Upper lobe of left lung (tissue), 6 donors: ENCODE measurements around the gene DISC1. TPM values are rescaled to one million over a fixed set of nuclear protein-coding genes. Genes with fewer than 3 reads are reported as not detected.
"Not testable (repeated sequence)": the region's sequence is repeated elsewhere in the genome, so short reads cannot be mapped to it uniquely, and the experiment has no call there.

Source experiments
- ATAC-seq, 2 donors: fragments of 200-7000 bp; cut with Tn5 transposase; one replicate each; pipeline ENCODE4 v1.9.1; 2022; ENCODE audit warnings: mild to moderate bottlenecking in 2 of 2, moderate library complexity in 2 of 2; ENCODE audit not compliant: low FRiP score in 2 of 2
- DNase-seq, 2 donors: peaks; one replicate each; pipeline ENCODE4 v3.0.0-alpha.2; 2019 to 2020
- H3K27ac ChIP-seq, 4 donors: fragments of 200-600 bp; sonication (generic); one replicate each; pipeline ENCODE4 v1.5.1; 2016 to 2019
- H3K27me3 ChIP-seq, 4 donors: fragments of 200-600 bp; sonication (generic); one replicate each; pipeline ENCODE4 v1.5.1; 2017 to 2019
- H3K36me3 ChIP-seq, 4 donors: fragments of 200-600 bp; sonication (generic); one replicate each; pipeline ENCODE4 v1.5.1; 2016 to 2019
- H3K4me1 ChIP-seq, 4 donors: fragments of 200-600 bp; sonication (generic); one replicate each; pipeline ENCODE4 v1.5.1; 2018 to 2019
- H3K4me3 ChIP-seq, 4 donors: fragments of 200-600 bp; sonication (generic); one replicate each; pipeline ENCODE4 v1.5.1; 2017 to 2019; ENCODE audit warnings: mild to moderate bottlenecking in 2 of 4, moderate library complexity in 1 of 4
- H3K9me3 ChIP-seq, 4 donors: fragments of 200-600 bp; sonication (generic); one replicate each; pipeline ENCODE4 v1.5.1; 2018 to 2019
- CTCF ChIP-seq, 6 experiments: fragments of 450-650 bp in 4 of 6; fragments of 200-600 bp in 2 of 6; sonication (generic) in 2 of 6; IDR thresholded peaks; one replicate each; pipeline ENCODE4 v1.5.1; 2016 to 2019; ENCODE audit warnings: antibody characterized with exemption in 6 of 6
- EP300 ChIP-seq, 4 donors: sonication (generic); formaldehyde crosslinking; IDR thresholded peaks; one replicate each; pipeline ENCODE4 v1.5.1; 2017; ENCODE audit warnings: antibody characterized with exemption in 4 of 4, control low read depth in 2 of 4
- POLR2A ChIP-seq, 4 donors: fragments of 450-650 bp; IDR thresholded peaks; one replicate each; pipeline ENCODE4 v1.5.1; 2016 to 2017; ENCODE audit warnings: antibody characterized with exemption in 4 of 4, mild to moderate bottlenecking in 2 of 4
- POLR2AphosphoS5 ChIP-seq, 2 donors: sonication (generic); formaldehyde crosslinking; IDR thresholded peaks; one replicate each; pipeline ENCODE4 v1.5.1; 2017; ENCODE audit warnings: antibody characterized with exemption in 2 of 2
- WGBS, 2 donors: methylation state at CpG; one replicate each; pipeline ENCODE4 v1.1.5; 2017 to 2018; 5-methylcytosine and 5-hydroxymethylcytosine counted together
- total RNA-seq, 6 donors: library from RNA; depleted of rRNA in 4 of 6; stranded (reverse); fragments of >200 nt in 4 of 6; gene quantifications; one replicate each; pipeline versions ENCODE4 v1.1.0 to v1.2.1, GENCODE V29; 2016 to 2021
- donor health status: DM: no; HTN: no; CAD: no; lungs with moderate emphysema.
- donor health status: DM: no; HTN: yes; CAD: no; lungs with severe emphysema.

The DISC1 gene
- total RNA-seq, 6 donors from 2014 or later, result 6.1 to 16.8 (median 10.5) TPM

GRCh38 chr1:231656741-231657140, 30.2 kb downstream of the DISC1 start:
- Histone ChIP-seq H3K9me3 (no peaks in the 10 kb centered on the region), H3K36me3 (no peaks in the 10 kb centered on the region), H3K4me1 (no peaks in the 10 kb centered on the region), H3K27me3 (no peaks in the 10 kb centered on the region), H3K4me3 (no peak overlapping the region), H3K27ac (no peak overlapping the region)
- no peak for DNase-seq
- ATAC-seq, result no peak
- WGBS, 2 donors, result 78 to 94% methylated on average over 1 of the region's 1 CpG
- no peak for TF ChIP-seq POLR2A (IDR thresholded peaks at IDR 0.05)
- TF ChIP-seq POLR2AphosphoS5 (IDR thresholded peaks at IDR 0.05), result no peak
- TF ChIP-seq CTCF (IDR thresholded peaks at IDR 0.05), result no peak

- DNase-seq, H3K4me1 ChIP-seq, H3K4me3 ChIP-seq, H3K36me3 ChIP-seq, ATAC-seq, H3K27ac ChIP-seq, H3K9me3 ChIP-seq, H3K27me3 ChIP-seq: not testable (repeated sequence)
- 94 to 100% methylated on average over 1 of the region's 1 CpG for WGBS, 2 donors
Measured at GRCh38 chr1:231658223-231658622, 31.6 kb downstream of the DISC1 start.

- no peak overlapping the region for H3K4me3 ChIP-seq
- TF ChIP-seq POLR2A (IDR thresholded peaks at IDR 0.05) (no peak), CTCF (IDR thresholded peaks at IDR 0.05) (no peak), EP300 (IDR thresholded peaks at IDR 0.05) (no peak), POLR2AphosphoS5 (IDR thresholded peaks at IDR 0.05) (no peak)
- no peak overlapping the region for H3K27ac ChIP-seq
- ATAC-seq (no peak), DNase-seq (no peak)
- no peaks in the 10 kb centered on the region for H3K36me3 ChIP-seq
- H3K4me1 ChIP-seq, result no peaks in the 10 kb centered on the region
- H3K27me3 ChIP-seq, result no peaks in the 10 kb centered on the region
- WGBS, 2 donors, result 95 to 96% methylated on average over 3 of the region's 3 CpGs
- H3K9me3 ChIP-seq, result no peaks in the 10 kb centered on the region
Measured at GRCh38 chr1:231660198-231660597, 33.6 kb downstream of the DISC1 start.

GRCh38 chr1:231663211-231663792, 36.7 kb downstream of the DISC1 start:
- ATAC-seq (peak in 1 of 2 donors; percentile 66), DNase-seq (no peak)
- Histone ChIP-seq H3K27me3 (no peaks in the 10 kb centered on the region), H3K36me3 (no peaks in the 10 kb centered on the region), H3K9me3 (no peaks in the 10 kb centered on the region), H3K4me1 (no peaks in the 10 kb centered on the region), H3K4me3 (no peak overlapping the region), H3K27ac (no peak overlapping the region)
- TF ChIP-seq EP300 (IDR thresholded peaks at IDR 0.05), result no peak
- no peak for TF ChIP-seq POLR2AphosphoS5 (IDR thresholded peaks at IDR 0.05)
- no peak for TF ChIP-seq POLR2A (IDR thresholded peaks at IDR 0.05)
- no peak for TF ChIP-seq CTCF (IDR thresholded peaks at IDR 0.05)
- WGBS, 2 donors, result 68% methylated on average over 2 of the region's 2 CpGs

- Histone ChIP-seq H3K4me1 (no peaks in the 10 kb centered on the region), H3K36me3 (no peaks in the 10 kb centered on the region), H3K27ac (no peak overlapping the region), H3K27me3 (no peaks in the 10 kb centered on the region), H3K9me3 (no peaks in the 10 kb centered on the region), H3K4me3 (no peak overlapping the region)
- no peak for ATAC-seq
- 62 to 79% methylated on average over 5 of the region's 5 CpGs for WGBS, 2 donors
- no peak for DNase-seq
- TF ChIP-seq EP300 (IDR thresholded peaks at IDR 0.05) (no peak), POLR2AphosphoS5 (IDR thresholded peaks at IDR 0.05) (no peak), POLR2A (IDR thresholded peaks at IDR 0.05) (no peak), CTCF (IDR thresholded peaks at IDR 0.05) (no peak)
Measured at GRCh38 chr1:231665101-231665500, 38.5 kb downstream of the DISC1 start.
